ENCODE results near the gene METTL6. TPM values are rescaled to one million over a fixed set of nuclear protein-coding genes. Genes with fewer than 3 reads are reported as not detected.
A peak's percentile ranks its signal among the peaks of the same experiment; 100 is the strongest.

Gene METTL6
- total RNA-seq, 3 donors from 2014 or later, result 10.1 to 13.7 (median 10.1) TPM

GRCh38 chr3:15382405-15382923, 44.9 kb downstream of the METTL6 start:
- intact Hi-C loops (cut with DNase I, micrococcal nuclease), result no loop called here
- no peak for ATAC-seq
- TF ChIP-seq CTCF (IDR thresholded peaks at IDR 0.05), result no peak
- Histone ChIP-seq H3K4me1 (ENCODE audit: low read depth) (no peaks in the 10 kb centered on the region), H3K36me3 (ENCODE audit: low read depth) (no peaks in the 10 kb centered on the region), H3K9me3 (peaks cover 3% of the 10 kb centered on the region), H3K4me3 (no peak overlapping the region)
- no peak for DNase-seq

DNA sequence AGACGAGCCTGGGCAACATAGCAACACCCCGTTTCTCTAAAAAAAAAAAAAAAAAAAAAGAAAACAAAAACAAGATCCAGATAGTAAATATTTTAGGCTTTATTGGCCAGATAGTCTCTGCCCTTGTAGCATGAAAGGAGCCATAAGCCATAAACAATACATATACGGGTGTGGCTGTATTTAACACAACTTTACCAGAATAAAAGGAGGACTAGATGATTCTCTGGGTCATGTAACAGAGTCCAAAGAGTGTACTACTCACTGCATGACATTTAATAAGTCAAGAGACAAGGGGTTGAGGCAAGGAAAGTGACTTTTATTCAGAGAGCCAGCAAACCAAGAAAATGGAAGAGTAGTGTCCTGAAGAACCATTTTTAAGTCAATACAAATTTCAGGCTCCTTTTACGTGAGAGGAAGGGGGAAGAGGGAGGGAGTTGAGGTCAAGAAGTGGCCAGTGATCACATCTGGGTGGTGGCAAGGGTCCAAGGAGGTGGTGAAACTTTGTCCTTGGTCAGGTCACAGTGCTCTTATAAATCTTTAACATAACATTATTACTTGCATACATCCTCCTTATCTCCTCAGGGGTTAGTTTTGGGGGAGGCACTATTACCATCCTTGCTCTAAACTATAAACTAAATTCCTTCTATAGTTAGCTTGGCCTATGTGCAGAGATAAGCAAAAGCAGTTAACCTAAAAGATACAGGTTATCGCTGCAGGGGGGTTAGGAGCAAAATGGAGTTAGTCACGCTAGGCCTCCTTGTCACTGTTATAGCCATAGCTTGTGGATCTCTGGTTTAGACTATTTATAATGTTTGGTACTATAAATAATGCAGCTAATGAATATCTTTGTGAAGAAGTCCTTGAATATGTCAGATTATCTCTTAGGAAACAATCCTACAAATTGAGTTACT, 46.1 kb downstream of the METTL6 start:
- intact Hi-C loops (cut with DNase I, micrococcal nuclease), result no loop called here
- peaks cover under 1% of the 10 kb centered on the region for H3K9me3 ChIP-seq
- TF ChIP-seq CTCF (IDR thresholded peaks at IDR 0.05), result no peak
- DNase-seq, result no peak
- no peaks in the 10 kb centered on the region for H3K36me3 ChIP-seq (ENCODE audit: low read depth)
- peak; percentile 52 for ATAC-seq
- H3K4me3 ChIP-seq, result no peak overlapping the region
- no peaks in the 10 kb centered on the region for H3K4me1 ChIP-seq (ENCODE audit: low read depth)

- ATAC-seq (peak; percentile 99), DNase-seq (peak; percentile 93 to 97 (median 94))
- Histone ChIP-seq H3K9me3 (no peaks in the 10 kb centered on the region), H3K36me3 (ENCODE audit: low read depth) (no peaks in the 10 kb centered on the region), H3K4me1 (ENCODE audit: low read depth) (no peaks in the 10 kb centered on the region), H3K4me3 (no peak overlapping the region)
- peak; percentile 83 for TF ChIP-seq CTCF (IDR thresholded peaks at IDR 0.05)
- intact Hi-C loops (cut with DNase I, micrococcal nuclease), result loop anchor here (10.0 kb wide), 1 partner anchor 113 kb away; no protein-coding TSS in a partner anchor
Observed at GRCh38 chr3:15377961-15378791, 49.2 kb downstream of the METTL6 start.

GRCh38 chr3:15375461-15376000, 51.8 kb downstream of the METTL6 start:
- Histone ChIP-seq H3K9me3 (no peaks in the 10 kb centered on the region), H3K36me3 (ENCODE audit: low read depth) (no peaks in the 10 kb centered on the region), H3K4me1 (ENCODE audit: low read depth) (no peaks in the 10 kb centered on the region), H3K4me3 (no peak overlapping the region)
- TF ChIP-seq CTCF (IDR thresholded peaks at IDR 0.05), result no peak
- ATAC-seq (no peak), DNase-seq (no peak)
- intact Hi-C loops (cut with DNase I, micrococcal nuclease), result loop anchor here (10.0 kb wide), 1 partner anchor 111 kb away; no protein-coding TSS in a partner anchor

GRCh38 chr3:15372918-15373317, 54.4 kb downstream of the METTL6 start:
- Histone ChIP-seq H3K4me3 (no peak overlapping the region), H3K4me1 (ENCODE audit: low read depth) (no peaks in the 10 kb centered on the region), H3K9me3 (no peaks in the 10 kb centered on the region), H3K36me3 (ENCODE audit: low read depth) (no peaks in the 10 kb centered on the region)
- ATAC-seq (no peak), DNase-seq (no peak)
- intact Hi-C loops (cut with DNase I, micrococcal nuclease), result loop anchor here (10.0 kb wide), 1 partner anchor 108 kb away; no protein-coding TSS in a partner anchor
- no peak for TF ChIP-seq CTCF (IDR thresholded peaks at IDR 0.05)

All from mucosa of descending colon (tissue), 3 donors.